Tibial nerve (tissue), 3 donors: ENCODE measurements around the gene SOX1.

ENCODE experiments used
- POLR2A ChIP-seq, 2 donors: fragments of 450-650 bp; IDR thresholded peaks; one replicate each; pipeline ENCODE4 v1.6.1; 2017; ENCODE audit warnings: antibody characterized with exemption in 2 of 2, mild to moderate bottlenecking in 2 of 2, moderate library complexity in 2 of 2
- TF ChIP-seq, protein P1 (sequence below), 5 experiments: fragments of 200-600 bp in 3 of 5; fragments of 450-650 bp in 2 of 5; sonication (generic) in 3 of 5; IDR thresholded peaks; one replicate each; pipeline ENCODE4 v1.5.1; 2016 to 2019; ENCODE audit warnings: antibody characterized with exemption in 5 of 5, mild to moderate bottlenecking in 3 of 5, moderate library complexity in 2 of 5

- no peak for TF ChIP-seq POLR2A (IDR thresholded peaks at IDR 0.05)
- TF ChIP-seq, protein P1, sequence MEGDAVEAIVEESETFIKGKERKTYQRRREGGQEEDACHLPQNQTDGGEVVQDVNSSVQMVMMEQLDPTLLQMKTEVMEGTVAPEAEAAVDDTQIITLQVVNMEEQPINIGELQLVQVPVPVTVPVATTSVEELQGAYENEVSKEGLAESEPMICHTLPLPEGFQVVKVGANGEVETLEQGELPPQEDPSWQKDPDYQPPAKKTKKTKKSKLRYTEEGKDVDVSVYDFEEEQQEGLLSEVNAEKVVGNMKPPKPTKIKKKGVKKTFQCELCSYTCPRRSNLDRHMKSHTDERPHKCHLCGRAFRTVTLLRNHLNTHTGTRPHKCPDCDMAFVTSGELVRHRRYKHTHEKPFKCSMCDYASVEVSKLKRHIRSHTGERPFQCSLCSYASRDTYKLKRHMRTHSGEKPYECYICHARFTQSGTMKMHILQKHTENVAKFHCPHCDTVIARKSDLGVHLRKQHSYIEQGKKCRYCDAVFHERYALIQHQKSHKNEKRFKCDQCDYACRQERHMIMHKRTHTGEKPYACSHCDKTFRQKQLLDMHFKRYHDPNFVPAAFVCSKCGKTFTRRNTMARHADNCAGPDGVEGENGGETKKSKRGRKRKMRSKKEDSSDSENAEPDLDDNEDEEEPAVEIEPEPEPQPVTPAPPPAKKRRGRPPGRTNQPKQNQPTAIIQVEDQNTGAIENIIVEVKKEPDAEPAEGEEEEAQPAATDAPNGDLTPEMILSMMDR (IDR thresholded peaks at IDR 0.05), result no peak
Measured at GRCh38 chr13:112117258-112117954, 50.5 kb downstream of the SOX1 start.
